Uterus (tissue), 4 donors: ENCODE results near the gene NCBP1. TPM values are rescaled to one million over a fixed set of nuclear protein-coding genes. Genes with fewer than 3 reads are reported as not detected.

Experiments used
- DNase-seq, 2 donors: peaks; one replicate each; pipeline ENCODE4 v3.0.0-alpha.2; 2019 to 2020
- H3K27ac ChIP-seq, 2 donors: fragments of 200-600 bp; sonication (generic); 1 replicate in 1 of 2; 2 replicates in 1 of 2; pipeline ENCODE4 v1.5.1; 2016 to 2018
- H3K27me3 ChIP-seq, 2 donors: fragments of 200-600 bp; sonication (generic); one replicate each; pipeline ENCODE4 v1.5.1; 2018 to 2019; ENCODE audit warnings: control low read depth in 1 of 2
- H3K36me3 ChIP-seq, 2 donors: fragments of 200-600 bp; sonication (generic); one replicate each; pipeline ENCODE4 v1.5.1; 2019; ENCODE audit warnings: control low read depth in 1 of 2
- H3K4me1 ChIP-seq, 2 donors: fragments of 200-600 bp; sonication (generic); one replicate each; pipeline ENCODE4 v1.5.1; 2018 to 2019; ENCODE audit warnings: control low read depth in 1 of 2
- H3K4me3 ChIP-seq, 2 donors: fragments of 200-600 bp; sonication (generic); 1 replicate in 1 of 2; 2 replicates in 1 of 2; pipeline ENCODE4 v1.5.1; 2018 to 2019; ENCODE audit warnings: mild to moderate bottlenecking in 1 of 2
- H3K9me3 ChIP-seq, 2 donors: fragments of 200-600 bp; sonication (generic); one replicate each; pipeline ENCODE4 v1.5.1; 2019; ENCODE audit warnings: control low read depth in 1 of 2
- POLR2A ChIP-seq, 2 donors: fragments of 450-650 bp; IDR thresholded peaks; one replicate each; pipeline ENCODE4 v1.6.1; 2016; ENCODE audit warnings: antibody characterized with exemption in 2 of 2, mild to moderate bottlenecking in 1 of 2, moderate library complexity in 1 of 2
- intact Hi-C: fragments of 100-400 bp; cut with DNase I; formaldehyde crosslinking; loops from one replicate; pipeline ENCODE4 v1.15.1; 2023; ENCODE audit warnings: low total_unique reads
- total RNA-seq, 4 donors: library from RNA; depleted of rRNA in 3 of 4; stranded (reverse); fragments of >200 nt in 3 of 4; gene quantifications; one replicate each; pipeline versions ENCODE4 v1.1.0 to v1.2.4, GENCODE V29; 2014 to 2023
- TF ChIP-seq, protein P1 (sequence below), 4 experiments: fragments of 200-600 bp in 2 of 4; fragments of 450-650 bp in 2 of 4; sonication (generic) in 2 of 4; IDR thresholded peaks; one replicate each; pipeline ENCODE4 v1.5.1; 2016 to 2019; ENCODE audit warnings: antibody characterized with exemption in 4 of 4, mild to moderate bottlenecking in 2 of 4, moderate library complexity in 1 of 4
- donor health status: DM: yes; HTN: yes; CAD: no.

The NCBP1 gene
- total RNA-seq, 4 donors from 2014 or later = 3.5 to 47.6 (median 24.0) TPM

GRCh38 chr9:97600531-97601227 lies 32.9 kb upstream of the NCBP1 start:
- Histone ChIP-seq H3K4me1 (peaks cover 0 to 6% of the 10 kb centered on the region in 2 donors), H3K4me3 (no peak overlapping the region), H3K9me3 (no peaks in the 10 kb centered on the region), H3K27me3 (no peaks in the 10 kb centered on the region), H3K36me3 (no peaks in the 10 kb centered on the region), H3K27ac (no peak overlapping the region)
- intact Hi-C loops = no loop called here
- no peak for DNase-seq
- TF ChIP-seq, protein P1, sequence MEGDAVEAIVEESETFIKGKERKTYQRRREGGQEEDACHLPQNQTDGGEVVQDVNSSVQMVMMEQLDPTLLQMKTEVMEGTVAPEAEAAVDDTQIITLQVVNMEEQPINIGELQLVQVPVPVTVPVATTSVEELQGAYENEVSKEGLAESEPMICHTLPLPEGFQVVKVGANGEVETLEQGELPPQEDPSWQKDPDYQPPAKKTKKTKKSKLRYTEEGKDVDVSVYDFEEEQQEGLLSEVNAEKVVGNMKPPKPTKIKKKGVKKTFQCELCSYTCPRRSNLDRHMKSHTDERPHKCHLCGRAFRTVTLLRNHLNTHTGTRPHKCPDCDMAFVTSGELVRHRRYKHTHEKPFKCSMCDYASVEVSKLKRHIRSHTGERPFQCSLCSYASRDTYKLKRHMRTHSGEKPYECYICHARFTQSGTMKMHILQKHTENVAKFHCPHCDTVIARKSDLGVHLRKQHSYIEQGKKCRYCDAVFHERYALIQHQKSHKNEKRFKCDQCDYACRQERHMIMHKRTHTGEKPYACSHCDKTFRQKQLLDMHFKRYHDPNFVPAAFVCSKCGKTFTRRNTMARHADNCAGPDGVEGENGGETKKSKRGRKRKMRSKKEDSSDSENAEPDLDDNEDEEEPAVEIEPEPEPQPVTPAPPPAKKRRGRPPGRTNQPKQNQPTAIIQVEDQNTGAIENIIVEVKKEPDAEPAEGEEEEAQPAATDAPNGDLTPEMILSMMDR (IDR thresholded peaks at IDR 0.05) = no peak
- no peak for TF ChIP-seq POLR2A (IDR thresholded peaks at IDR 0.05)

- no peaks in the 10 kb centered on the region for H3K9me3 ChIP-seq
- intact Hi-C loops = no loop called here
- H3K27me3 ChIP-seq = no peaks in the 10 kb centered on the region
- TF ChIP-seq, protein P1 (IDR thresholded peaks at IDR 0.05) = no peak
- no peak for TF ChIP-seq POLR2A (IDR thresholded peaks at IDR 0.05)
- no peak for DNase-seq
- no peaks in the 10 kb centered on the region for H3K36me3 ChIP-seq
- H3K4me1 ChIP-seq = peaks cover 0 to 3% of the 10 kb centered on the region in 2 donors
- H3K4me3 ChIP-seq = no peak overlapping the region
- no peak overlapping the region for H3K27ac ChIP-seq
Measured at GRCh38 chr9:97601228-97601898, 32.3 kb upstream of the NCBP1 start.

- Histone ChIP-seq H3K4me3 (no peak overlapping the region), H3K27me3 (no peaks in the 10 kb centered on the region), H3K36me3 (no peaks in the 10 kb centered on the region), H3K4me1 (no peaks in the 10 kb centered on the region), H3K27ac (no peak overlapping the region), H3K9me3 (no peaks in the 10 kb centered on the region)
- intact Hi-C loops = no loop called here
- no peak for DNase-seq
- TF ChIP-seq, protein P1 (IDR thresholded peaks at IDR 0.05) = no peak
- TF ChIP-seq POLR2A (IDR thresholded peaks at IDR 0.05) = no peak
Measured at GRCh38 chr9:97602430-97602829, 31.2 kb upstream of the NCBP1 start.

DNA sequence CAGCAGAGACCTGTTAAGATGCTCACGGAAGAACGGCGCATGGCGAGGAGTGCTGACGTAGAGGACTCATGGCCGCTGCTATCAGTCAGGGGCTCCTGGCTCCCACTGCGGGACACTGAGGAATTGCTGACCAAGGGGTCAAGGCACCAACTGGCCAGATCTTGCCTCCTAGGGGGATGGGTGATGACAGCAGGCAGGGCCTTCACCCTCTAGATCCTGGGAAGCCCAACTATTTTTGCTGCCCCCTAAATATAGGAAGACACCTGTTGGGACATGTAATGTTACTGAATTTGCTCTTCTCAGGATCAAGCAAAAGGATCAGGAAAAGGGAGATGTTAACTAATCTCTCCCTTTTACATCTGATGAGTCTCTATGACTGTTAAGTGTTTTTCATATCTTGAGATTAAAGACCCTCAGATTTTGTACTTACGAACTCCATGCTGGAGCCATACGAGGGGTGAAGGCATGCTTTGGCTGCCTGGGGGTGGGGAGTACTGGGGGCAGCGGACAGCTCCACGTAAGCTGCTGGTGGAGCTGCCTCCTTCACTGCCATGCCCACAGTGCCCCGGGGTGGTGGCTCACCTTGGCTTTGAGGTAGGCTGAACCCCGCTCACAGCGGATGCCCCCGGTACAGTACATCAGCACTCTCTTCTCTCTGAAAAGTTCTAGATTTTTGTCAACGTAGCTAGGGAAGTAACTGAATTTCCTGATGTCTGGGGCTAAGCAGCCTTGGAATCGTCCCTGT lies 28.5 kb upstream of the NCBP1 start:
- no peak for DNase-seq
- intact Hi-C loops = no loop called here
- H3K9me3 ChIP-seq = no peaks in the 10 kb centered on the region

More for the DNA sequence above, 28.5 kb upstream of the NCBP1 start:
- Histone ChIP-seq H3K36me3 (no peaks in the 10 kb centered on the region), H3K27me3 (no peaks in the 10 kb centered on the region), H3K4me3 (no peak overlapping the region), H3K27ac (no peak overlapping the region), H3K4me1 (no peaks in the 10 kb centered on the region)
- TF ChIP-seq, protein P1 (IDR thresholded peaks at IDR 0.05) = no peak
- TF ChIP-seq POLR2A (IDR thresholded peaks at IDR 0.05) = no peak
